Osteoblast (primary cell): Measurements from ENCODE around the gene ACACA. TPM values are rescaled to one million over a fixed set of nuclear protein-coding genes. Genes with fewer than 3 reads are reported as not detected.
A peak's percentile ranks its signal among the peaks of the same experiment; 100 is the strongest.

ENCODE experiments used
- DNase-seq: peaks from one replicate; pipeline ENCODE4 v3.0.0; 2011; ENCODE audit warnings: low spot score, mixed read lengths; ENCODE audit not compliant: insufficient read length; ENCODE audit errors: missing footprints
- H2AFZ ChIP-seq: 2 replicates; pipeline ENCODE4 v1.6.0; 2011; ENCODE audit warnings: mild to moderate bottlenecking, low read length
- H3K27ac ChIP-seq: 2 replicates; pipeline ENCODE4 v1.5.1; 2011; ENCODE audit warnings: mild to moderate bottlenecking, low read depth, low read length, moderate library complexity
- H3K27me3 ChIP-seq: 2 replicates; pipeline ENCODE4 v1.6.0; 2012; ENCODE audit warnings: mild to moderate bottlenecking, control low read depth, inconsistent platforms, low read length, moderate library complexity; ENCODE audit not compliant: insufficient read depth
- H3K36me3 ChIP-seq: 2 replicates; pipeline ENCODE4 v1.5.1; 2011; ENCODE audit warnings: mild to moderate bottlenecking, low read length, control low read depth, moderate library complexity; ENCODE audit not compliant: insufficient read depth
- H3K4me1 ChIP-seq: 2 replicates; pipeline ENCODE4 v1.5.1; 2011; ENCODE audit warnings: mild to moderate bottlenecking, low read length, control low read depth, moderate library complexity; ENCODE audit not compliant: insufficient read depth
- H3K4me2 ChIP-seq: 2 replicates; pipeline ENCODE4 v1.6.0; 2011; ENCODE audit warnings: mild to moderate bottlenecking, low read length; ENCODE audit not compliant: insufficient read depth
- H3K4me3 ChIP-seq: fragments of 200-600 bp; sonication (generic); 3 replicates; pipeline ENCODE4 v1.5.1; 2012; ENCODE audit warnings: mild to moderate bottlenecking, low read length, inconsistent platforms; ENCODE audit not compliant: insufficient read depth
- H3K79me2 ChIP-seq: 2 replicates; pipeline ENCODE4 v1.6.0; 2012; ENCODE audit warnings: mild to moderate bottlenecking, low read length, control low read depth, inconsistent platforms; ENCODE audit not compliant: insufficient read depth
- H3K9me3 ChIP-seq: 2 replicates; pipeline ENCODE4 v1.5.1; 2011; ENCODE audit warnings: low read depth, low read length, control low read depth
- H4K20me1 ChIP-seq: 2 replicates; pipeline ENCODE4 v1.6.0; 2012; ENCODE audit warnings: mild to moderate bottlenecking, low read length, control low read depth; ENCODE audit not compliant: insufficient read depth
- total RNA-seq: library from RNA; depleted of rRNA; stranded (reverse); fragments of >200 nt; gene quantifications from 2 replicates; pipeline ENCODE4 v1.2.3, GENCODE V29; 2012
- TF ChIP-seq, protein P1 (sequence below): IDR thresholded peaks from 2 replicates; pipeline ENCODE4 v1.5.1; 2011; ENCODE audit warnings: mild to moderate bottlenecking, low read depth, low read length, moderate library complexity; ENCODE audit errors: extremely low read depth

Gene ACACA
- total RNA-seq, 1 donor: 78.9 TPM

- Histone ChIP-seq H3K27me3 (no peaks in the 10 kb centered on the region), H4K20me1 (no peaks in the 10 kb centered on the region), H3K9me3 (no peaks in the 10 kb centered on the region), H3K27ac (no peak overlapping the region), H3K4me1 (no peaks in the 10 kb centered on the region), H3K4me3 (no peak overlapping the region), H3K4me2 (no peak overlapping the region), H3K79me2 (no peaks in the 10 kb centered on the region), H2AFZ (no peak overlapping the region), H3K36me3 (peaks cover 6% of the 10 kb centered on the region)
- TF ChIP-seq, protein P1, sequence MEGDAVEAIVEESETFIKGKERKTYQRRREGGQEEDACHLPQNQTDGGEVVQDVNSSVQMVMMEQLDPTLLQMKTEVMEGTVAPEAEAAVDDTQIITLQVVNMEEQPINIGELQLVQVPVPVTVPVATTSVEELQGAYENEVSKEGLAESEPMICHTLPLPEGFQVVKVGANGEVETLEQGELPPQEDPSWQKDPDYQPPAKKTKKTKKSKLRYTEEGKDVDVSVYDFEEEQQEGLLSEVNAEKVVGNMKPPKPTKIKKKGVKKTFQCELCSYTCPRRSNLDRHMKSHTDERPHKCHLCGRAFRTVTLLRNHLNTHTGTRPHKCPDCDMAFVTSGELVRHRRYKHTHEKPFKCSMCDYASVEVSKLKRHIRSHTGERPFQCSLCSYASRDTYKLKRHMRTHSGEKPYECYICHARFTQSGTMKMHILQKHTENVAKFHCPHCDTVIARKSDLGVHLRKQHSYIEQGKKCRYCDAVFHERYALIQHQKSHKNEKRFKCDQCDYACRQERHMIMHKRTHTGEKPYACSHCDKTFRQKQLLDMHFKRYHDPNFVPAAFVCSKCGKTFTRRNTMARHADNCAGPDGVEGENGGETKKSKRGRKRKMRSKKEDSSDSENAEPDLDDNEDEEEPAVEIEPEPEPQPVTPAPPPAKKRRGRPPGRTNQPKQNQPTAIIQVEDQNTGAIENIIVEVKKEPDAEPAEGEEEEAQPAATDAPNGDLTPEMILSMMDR: no peak
- no peak for DNase-seq
Measured at GRCh38 chr17:37084372-37084771, 322.3 kb downstream of the ACACA start.

DNA sequence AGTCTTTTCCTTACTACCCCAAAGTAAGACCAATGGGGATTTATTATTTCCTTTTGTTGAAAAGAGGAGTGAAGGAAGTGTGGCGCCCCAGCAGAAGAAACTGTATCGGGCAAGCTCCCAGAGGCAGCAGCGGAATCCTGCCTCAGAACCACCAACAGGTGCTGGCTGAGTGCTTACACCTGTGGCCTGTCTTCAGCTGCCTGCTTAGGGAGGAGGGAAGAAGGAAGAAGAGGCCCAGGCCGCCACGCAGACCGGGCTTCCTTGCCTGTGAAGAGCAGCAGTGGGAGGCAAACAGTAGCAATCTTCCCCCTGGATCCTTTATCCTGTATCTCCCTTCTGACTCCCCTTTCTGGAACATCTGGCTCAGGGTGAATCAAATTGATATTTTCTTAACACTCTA is 323.2 kb downstream of the ACACA start:
- Histone ChIP-seq H3K4me1 (no peaks in the 10 kb centered on the region), H3K36me3 (peaks cover 6% of the 10 kb centered on the region), H3K27ac (no peak overlapping the region), H2AFZ (no peak overlapping the region), H3K4me3 (no peak overlapping the region), H4K20me1 (no peaks in the 10 kb centered on the region), H3K27me3 (no peaks in the 10 kb centered on the region), H3K9me3 (no peaks in the 10 kb centered on the region), H3K79me2 (no peaks in the 10 kb centered on the region), H3K4me2 (no peak overlapping the region)
- TF ChIP-seq, protein P1: no peak
- DNase-seq: no peak

- Histone ChIP-seq H3K4me1 (no peaks in the 10 kb centered on the region), H3K27me3 (no peaks in the 10 kb centered on the region)
- TF ChIP-seq, protein P1: no peak
Measured at GRCh38 chr17:37082985-37083384, 323.7 kb downstream of the ACACA start.

DNA sequence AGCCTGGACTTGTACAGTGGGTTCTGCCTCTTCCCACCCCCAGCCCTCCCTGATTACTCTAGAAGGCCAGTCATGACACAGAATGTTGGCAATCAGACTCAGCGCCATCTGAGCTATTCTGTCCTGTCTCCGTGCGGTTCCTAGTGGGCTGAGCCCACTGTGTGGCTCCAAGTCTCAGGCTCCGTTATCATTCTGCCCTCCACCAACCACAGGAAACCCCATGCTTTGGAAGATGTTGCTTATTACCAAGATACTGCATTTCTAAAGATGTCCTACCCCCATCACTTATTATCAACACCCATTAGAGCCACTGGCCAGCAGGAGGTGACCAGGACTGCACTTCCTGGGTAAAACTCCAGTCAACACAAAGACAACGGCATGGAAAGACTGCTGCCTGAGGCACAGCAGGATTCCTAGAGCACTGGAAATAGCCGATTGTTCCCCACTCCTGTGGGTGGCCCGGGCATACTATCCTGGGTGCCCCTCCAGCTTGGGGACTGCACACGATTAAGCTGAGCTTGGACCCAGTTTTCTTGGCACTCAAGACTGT is 324.2 kb downstream of the ACACA start:
- no peak overlapping the region for H2AFZ ChIP-seq
- TF ChIP-seq, protein P1: peak; percentile 8

More at GRCh38 chr17:37082985-37083384, 323.7 kb downstream of the ACACA start:
- Histone ChIP-seq H4K20me1 (no peaks in the 10 kb centered on the region), H3K27ac (no peak overlapping the region), H3K79me2 (no peaks in the 10 kb centered on the region), H3K36me3 (peaks cover 6% of the 10 kb centered on the region), H2AFZ (no peak overlapping the region), H3K9me3 (no peaks in the 10 kb centered on the region), H3K4me2 (no peak overlapping the region), H3K4me3 (no peak overlapping the region)
- DNase-seq: no peak

More for the DNA sequence above, 324.2 kb downstream of the ACACA start:
- no peaks in the 10 kb centered on the region for H3K9me3 ChIP-seq
- no peak overlapping the region for H3K4me2 ChIP-seq
- no peaks in the 10 kb centered on the region for H3K79me2 ChIP-seq
- H4K20me1 ChIP-seq: no peaks in the 10 kb centered on the region
- no peak overlapping the region for H3K27ac ChIP-seq
- H3K27me3 ChIP-seq: no peaks in the 10 kb centered on the region
- no peaks in the 10 kb centered on the region for H3K4me1 ChIP-seq
- H3K36me3 ChIP-seq: peaks cover 6% of the 10 kb centered on the region
- no peak overlapping the region for H3K4me3 ChIP-seq
- no peak for DNase-seq
